Sigmoid colon (tissue), 7 donors: ENCODE data around the gene FER1L5. TPM values are rescaled to one million over a fixed set of nuclear protein-coding genes. Genes with fewer than 3 reads are reported as not detected.

Source experiments
- DNase-seq: peaks from one replicate; pipeline ENCODE4 v3.0.0-alpha.2; 2019
- H3K27ac ChIP-seq, 4 donors: fragments of 200-600 bp; sonication (generic); one replicate each; pipeline ENCODE4 v1.5.1; 2016 to 2019; ENCODE audit warnings: mild to moderate bottlenecking in 1 of 4
- H3K27me3 ChIP-seq, 3 donors: fragments of 200-600 bp; sonication (generic); one replicate each; pipeline ENCODE4 v1.5.1; 2019; ENCODE audit warnings: mild to moderate bottlenecking in 1 of 3
- H3K36me3 ChIP-seq, 4 donors: fragments of 200-600 bp; sonication (generic); one replicate each; pipeline ENCODE4 v1.5.1; 2016 to 2019
- H3K4me1 ChIP-seq, 4 donors: fragments of 200-600 bp; sonication (generic); one replicate each; pipeline ENCODE4 v1.5.1; 2017 to 2019
- H3K4me3 ChIP-seq, 4 donors: fragments of 200-600 bp; sonication (generic); one replicate each; pipeline ENCODE4 v1.5.1; 2017 to 2019; ENCODE audit warnings: mild to moderate bottlenecking in 2 of 4, moderate library complexity in 1 of 4
- H3K9me3 ChIP-seq, 4 donors: fragments of 200-600 bp in 3 of 4; sonication (generic) in 3 of 4; one replicate each; pipeline versions ENCODE4 v1.5.1 to v1.6.1; 2013 to 2019
- EP300 ChIP-seq, 4 donors: sonication (generic); formaldehyde crosslinking; IDR thresholded peaks; one replicate each; pipeline ENCODE4 v1.6.1; 2017; ENCODE audit warnings: antibody characterized with exemption in 4 of 4
- POLR2A ChIP-seq, 2 donors: fragments of 450-650 bp; IDR thresholded peaks; one replicate each; pipeline ENCODE4 v1.6.1; 2016; ENCODE audit warnings: antibody characterized with exemption in 2 of 2, mild to moderate bottlenecking in 2 of 2, moderate library complexity in 2 of 2
- POLR2AphosphoS5 ChIP-seq, 4 donors: sonication (generic); formaldehyde crosslinking; IDR thresholded peaks; one replicate each; pipeline ENCODE4 v1.6.1; 2017; ENCODE audit warnings: antibody characterized with exemption in 4 of 4
- WGBS, 2 donors: extraction: QIAGEN DNeasy Blood & Tissue Kit; methylation state at CpG; one replicate each; pipeline ENCODE4 v1.1.7; 2013; 5-methylcytosine and 5-hydroxymethylcytosine counted together
- intact Hi-C: fragments of 100-400 bp; cut with DNase I; formaldehyde crosslinking; loops from one replicate; pipeline ENCODE4 v1.15.1; 2023
- polyA plus RNA-seq, 3 donors: library from polyadenylated mRNA; stranded (reverse); fragments of 200-250 nt; gene quantifications; one replicate each; pipeline ENCODE4 v1.2.3, GENCODE V29; 2013
- total RNA-seq, 4 donors: library from RNA; depleted of rRNA; stranded (reverse); fragments of >200 nt; gene quantifications; one replicate each; pipeline ENCODE4 v1.1.0, GENCODE V29; 2016
- TF ChIP-seq, protein P1 (sequence below), 4 experiments: fragments of 450-650 bp in 3 of 4; fragments of 200-600 bp in 1 of 4; IDR thresholded peaks; one replicate each; pipeline ENCODE4 v1.5.1; 2016 to 2019; ENCODE audit warnings: antibody characterized with exemption in 4 of 4, mild to moderate bottlenecking in 3 of 4, moderate library complexity in 2 of 4
- donor health status: healthy with polysubstance abuse.
- donor health status: Bipolar disorder and iron deficiency.
- donor health status: healthy.

The FER1L5 gene
- total and polyA plus RNA-seq, 7 donors: under 0.01 to 0.01 TPM; not detected in 5

DNA sequence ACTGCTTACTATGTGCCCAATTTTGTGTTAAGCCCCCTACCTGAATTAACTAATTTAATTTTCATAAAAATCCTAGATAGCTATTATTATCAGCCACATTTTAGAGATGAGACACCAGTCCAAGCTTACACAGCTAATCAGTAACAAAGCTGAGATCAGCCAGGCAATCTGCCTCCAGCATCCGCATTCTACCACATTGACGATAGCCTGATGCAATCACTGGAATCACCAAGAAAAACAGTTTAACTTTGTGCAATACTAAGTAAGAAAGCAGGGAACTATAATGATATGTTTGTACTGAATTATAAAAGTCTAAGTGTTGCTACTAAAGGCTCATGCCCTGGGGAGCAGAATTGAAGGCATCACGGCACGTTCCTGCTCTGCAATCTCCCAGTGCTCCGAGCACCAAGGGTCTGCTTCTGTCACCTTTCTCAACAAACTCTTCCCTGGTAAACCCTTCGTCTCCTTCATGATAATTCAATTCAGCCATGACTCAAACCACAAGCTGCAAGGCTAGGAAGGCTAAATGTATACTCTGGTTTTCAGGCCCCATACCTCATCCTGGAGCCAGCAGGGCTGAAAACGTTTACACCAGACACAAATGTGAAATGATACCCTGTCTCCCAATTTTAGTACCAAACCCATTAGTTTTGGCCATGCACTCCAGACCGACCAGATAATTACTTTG, 23.8 kb upstream of the FER1L5 start:
- Histone ChIP-seq H3K36me3 (peaks cover 10 to 67% (median 11%) of the 10 kb centered on the region in 4 donors), H3K27me3 (no peaks in the 10 kb centered on the region), H3K4me3 (no peak overlapping the region), H3K27ac (peak overlapping the region in 1 of 4 donors; percentile 6), H3K9me3 (no peaks in the 10 kb centered on the region), H3K4me1 (peaks cover 0 to 24% (median 3%) of the 10 kb centered on the region in 4 donors)
- WGBS, 2 donors: 81 to 86% methylated on average over 8 of the region's 8 CpGs
- intact Hi-C loops: no loop called here
- DNase-seq: no peak
- TF ChIP-seq, protein P1, sequence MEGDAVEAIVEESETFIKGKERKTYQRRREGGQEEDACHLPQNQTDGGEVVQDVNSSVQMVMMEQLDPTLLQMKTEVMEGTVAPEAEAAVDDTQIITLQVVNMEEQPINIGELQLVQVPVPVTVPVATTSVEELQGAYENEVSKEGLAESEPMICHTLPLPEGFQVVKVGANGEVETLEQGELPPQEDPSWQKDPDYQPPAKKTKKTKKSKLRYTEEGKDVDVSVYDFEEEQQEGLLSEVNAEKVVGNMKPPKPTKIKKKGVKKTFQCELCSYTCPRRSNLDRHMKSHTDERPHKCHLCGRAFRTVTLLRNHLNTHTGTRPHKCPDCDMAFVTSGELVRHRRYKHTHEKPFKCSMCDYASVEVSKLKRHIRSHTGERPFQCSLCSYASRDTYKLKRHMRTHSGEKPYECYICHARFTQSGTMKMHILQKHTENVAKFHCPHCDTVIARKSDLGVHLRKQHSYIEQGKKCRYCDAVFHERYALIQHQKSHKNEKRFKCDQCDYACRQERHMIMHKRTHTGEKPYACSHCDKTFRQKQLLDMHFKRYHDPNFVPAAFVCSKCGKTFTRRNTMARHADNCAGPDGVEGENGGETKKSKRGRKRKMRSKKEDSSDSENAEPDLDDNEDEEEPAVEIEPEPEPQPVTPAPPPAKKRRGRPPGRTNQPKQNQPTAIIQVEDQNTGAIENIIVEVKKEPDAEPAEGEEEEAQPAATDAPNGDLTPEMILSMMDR (IDR thresholded peaks at IDR 0.05): no peak
- TF ChIP-seq EP300 (IDR thresholded peaks at IDR 0.05) (no peak), POLR2AphosphoS5 (IDR thresholded peaks at IDR 0.05) (no peak), POLR2A (IDR thresholded peaks at IDR 0.05) (no peak)

DNA sequence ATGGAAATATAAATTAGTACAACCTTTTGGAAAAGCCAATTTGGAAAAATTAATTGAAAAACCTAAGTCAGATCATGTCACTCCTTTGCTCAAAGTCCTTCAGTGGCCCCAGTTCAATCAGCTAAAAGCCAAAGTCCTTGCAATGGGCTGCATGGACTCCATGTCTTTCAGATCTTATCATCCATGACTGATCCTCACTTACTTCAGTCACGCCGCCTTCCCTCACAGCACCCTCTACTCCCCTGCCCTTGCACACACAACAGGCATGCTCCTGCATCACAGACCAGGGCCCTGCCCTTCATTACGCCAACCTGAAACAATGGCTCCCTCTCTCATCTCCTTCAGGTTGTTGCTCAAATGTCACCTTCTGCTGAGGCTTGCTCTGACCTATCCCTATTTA, 20.0 kb upstream of the FER1L5 start:
- WGBS, 2 donors: 98% methylated on average over 3 of the region's 3 CpGs
- Histone ChIP-seq H3K36me3 (peaks cover 10 to 44% (median 11%) of the 10 kb centered on the region in 4 donors), H3K4me1 (peaks cover 0 to 27% (median 18%) of the 10 kb centered on the region in 4 donors), H3K27ac (no peak overlapping the region), H3K9me3 (no peaks in the 10 kb centered on the region), H3K4me3 (no peak overlapping the region), H3K27me3 (no peaks in the 10 kb centered on the region)
- intact Hi-C loops: no loop called here
- TF ChIP-seq POLR2A (IDR thresholded peaks at IDR 0.05) (no peak), EP300 (IDR thresholded peaks at IDR 0.05) (no peak), POLR2AphosphoS5 (IDR thresholded peaks at IDR 0.05) (no peak)
- TF ChIP-seq, protein P1 (IDR thresholded peaks at IDR 0.05): no peak
- no peak for DNase-seq

DNA sequence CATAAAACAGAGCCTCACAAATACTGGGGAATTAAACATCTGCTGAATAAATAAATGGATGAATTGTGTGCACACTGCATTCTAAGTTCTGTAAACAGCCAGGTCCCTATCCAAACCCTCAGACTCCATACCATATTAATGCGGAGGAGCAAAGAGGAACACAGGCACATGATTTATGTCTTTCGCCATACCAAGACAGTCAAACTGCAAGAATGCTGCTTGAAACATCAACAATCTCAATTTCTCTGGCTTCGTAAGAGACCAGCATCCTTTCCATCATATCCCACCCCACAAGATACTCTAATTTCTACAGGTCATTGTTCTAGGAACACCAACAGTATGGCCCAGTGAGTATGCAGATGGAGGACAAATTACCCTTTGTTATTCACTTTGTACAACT, 19.4 kb upstream of the FER1L5 start:
- Histone ChIP-seq H3K36me3 (peaks cover 11 to 44% (median 13%) of the 10 kb centered on the region in 4 donors), H3K4me1 (peaks cover 0 to 30% (median 18%) of the 10 kb centered on the region in 4 donors), H3K9me3 (no peaks in the 10 kb centered on the region), H3K27ac (no peak overlapping the region), H3K4me3 (no peak overlapping the region), H3K27me3 (no peaks in the 10 kb centered on the region)
- 83 to 92% methylated on average over 3 of the region's 3 CpGs for WGBS, 2 donors
- DNase-seq: no peak
- no peak for TF ChIP-seq POLR2A (IDR thresholded peaks at IDR 0.05)
- TF ChIP-seq EP300 (IDR thresholded peaks at IDR 0.05): no peak
- no peak for TF ChIP-seq POLR2AphosphoS5 (IDR thresholded peaks at IDR 0.05)
- TF ChIP-seq, protein P1 (IDR thresholded peaks at IDR 0.05): no peak
- intact Hi-C loops: no loop called here

DNA sequence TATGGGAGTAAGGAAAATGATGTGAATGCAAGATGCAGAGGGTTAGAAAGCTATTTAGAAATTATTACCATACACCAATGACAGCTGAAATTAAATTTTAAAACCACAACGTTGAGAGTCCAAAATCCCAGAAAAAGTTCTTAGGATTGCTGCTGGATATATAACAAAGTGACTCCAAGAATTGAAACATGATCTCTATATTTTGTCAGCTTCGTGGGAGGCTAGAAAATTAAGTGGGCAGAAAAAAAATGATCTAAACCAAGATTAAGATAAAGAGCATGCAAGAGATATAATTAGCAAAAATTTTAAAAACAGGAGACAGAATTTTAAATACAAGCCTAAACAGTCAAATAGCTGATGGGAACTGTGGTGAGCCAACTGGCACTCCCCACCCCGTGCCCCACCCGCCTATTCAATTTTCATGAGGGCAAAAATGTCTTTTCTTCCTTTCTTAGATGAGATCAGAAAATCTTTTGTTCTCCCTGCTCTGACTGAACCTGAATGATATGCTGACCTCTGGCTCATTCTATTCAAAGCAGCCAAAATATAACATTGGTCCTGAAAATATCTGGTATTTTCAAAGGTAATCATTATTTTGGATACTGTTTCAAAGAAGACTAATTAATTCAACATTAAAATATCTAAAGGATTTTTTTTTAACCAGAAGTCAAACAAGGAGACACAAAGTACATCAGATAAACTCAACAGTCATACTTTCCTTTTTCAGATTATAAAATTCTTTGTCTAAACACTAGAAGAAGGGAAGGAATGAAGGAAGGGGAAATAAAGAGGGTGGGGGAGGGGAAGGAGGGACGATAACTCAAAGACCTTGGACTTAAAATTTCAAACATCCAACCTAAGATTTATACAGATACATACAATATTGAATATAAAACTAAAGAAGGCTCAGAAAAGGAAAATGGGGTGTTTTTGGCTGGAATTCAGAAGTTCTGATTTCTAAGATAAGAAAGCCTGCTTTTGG, 16.7 kb upstream of the FER1L5 start:
- no peak for TF ChIP-seq EP300 (IDR thresholded peaks at IDR 0.05)
- TF ChIP-seq POLR2AphosphoS5 (IDR thresholded peaks at IDR 0.05): no peak
- TF ChIP-seq POLR2A (IDR thresholded peaks at IDR 0.05): no peak
- TF ChIP-seq, protein P1 (IDR thresholded peaks at IDR 0.05): no peak
- peaks cover 14 to 51% (median 26%) of the 10 kb centered on the region in 4 donors for H3K36me3 ChIP-seq
- WGBS, 2 donors: 37 to 57% methylated on average over 5 of the region's 5 CpGs
- H3K9me3 ChIP-seq: no peaks in the 10 kb centered on the region
- DNase-seq: no peak
- H3K4me3 ChIP-seq: no peak overlapping the region
- H3K27ac ChIP-seq: peak overlapping the region; percentile 10 to 56 (median 50)
- intact Hi-C loops: no loop called here
- peaks cover 0 to 33% (median 18%) of the 10 kb centered on the region in 4 donors for H3K4me1 ChIP-seq
- no peaks in the 10 kb centered on the region for H3K27me3 ChIP-seq
